ENCODE data around the gene ADIPOR1. TPM values are rescaled to one million over a fixed set of nuclear protein-coding genes. Genes with fewer than 3 reads are reported as not detected.

Gene ADIPOR1
- total RNA-seq, 4 donors from 2014 or later = 62.2 to 91.6 (median 68.7) TPM

DNA sequence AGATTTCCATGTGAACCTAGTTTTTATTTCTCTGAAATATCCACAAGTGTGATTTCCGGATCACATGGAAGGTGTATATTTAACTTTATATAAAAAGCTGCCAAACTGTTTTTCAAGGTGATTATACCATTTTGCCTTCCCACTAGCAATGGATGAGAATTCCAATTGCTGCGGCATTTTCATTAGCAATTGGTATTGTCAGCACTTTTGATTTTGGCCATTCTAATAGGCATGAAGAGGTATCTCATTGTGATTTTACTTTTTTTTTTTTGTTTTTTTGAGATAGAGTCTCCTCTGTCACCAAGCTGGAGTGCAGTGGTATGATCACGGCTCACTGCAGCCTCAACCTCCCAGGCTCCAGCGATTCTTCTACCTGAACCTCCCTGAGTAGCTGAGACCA lies 13.9 kb upstream of the ADIPOR1 start:
- Histone ChIP-seq H3K9me3 (no peaks in the 10 kb centered on the region), H3K36me3 (no peaks in the 10 kb centered on the region), H3K4me3 (no peak overlapping the region), H3K27ac (no peak overlapping the region), H3K4me1 (peaks cover 0 to 20% (median 0%) of the 10 kb centered on the region in 3 donors), H3K27me3 (peaks cover 8% of the 10 kb centered on the region)
- no peak for ATAC-seq
- 50 to 57% methylated on average over 3 to 4 of the region's 4 CpGs for WGBS, 2 donors (ENCODE audit: low coverage in 1 of 2)
- TF ChIP-seq EP300 (IDR thresholded peaks at IDR 0.05) (no peak), POLR2A (IDR thresholded peaks at IDR 0.05) (no peak), POLR2AphosphoS5 (IDR thresholded peaks at IDR 0.05) (no peak)
- TF ChIP-seq, protein P1, sequence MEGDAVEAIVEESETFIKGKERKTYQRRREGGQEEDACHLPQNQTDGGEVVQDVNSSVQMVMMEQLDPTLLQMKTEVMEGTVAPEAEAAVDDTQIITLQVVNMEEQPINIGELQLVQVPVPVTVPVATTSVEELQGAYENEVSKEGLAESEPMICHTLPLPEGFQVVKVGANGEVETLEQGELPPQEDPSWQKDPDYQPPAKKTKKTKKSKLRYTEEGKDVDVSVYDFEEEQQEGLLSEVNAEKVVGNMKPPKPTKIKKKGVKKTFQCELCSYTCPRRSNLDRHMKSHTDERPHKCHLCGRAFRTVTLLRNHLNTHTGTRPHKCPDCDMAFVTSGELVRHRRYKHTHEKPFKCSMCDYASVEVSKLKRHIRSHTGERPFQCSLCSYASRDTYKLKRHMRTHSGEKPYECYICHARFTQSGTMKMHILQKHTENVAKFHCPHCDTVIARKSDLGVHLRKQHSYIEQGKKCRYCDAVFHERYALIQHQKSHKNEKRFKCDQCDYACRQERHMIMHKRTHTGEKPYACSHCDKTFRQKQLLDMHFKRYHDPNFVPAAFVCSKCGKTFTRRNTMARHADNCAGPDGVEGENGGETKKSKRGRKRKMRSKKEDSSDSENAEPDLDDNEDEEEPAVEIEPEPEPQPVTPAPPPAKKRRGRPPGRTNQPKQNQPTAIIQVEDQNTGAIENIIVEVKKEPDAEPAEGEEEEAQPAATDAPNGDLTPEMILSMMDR (IDR thresholded peaks at IDR 0.05) = no peak

DNA sequence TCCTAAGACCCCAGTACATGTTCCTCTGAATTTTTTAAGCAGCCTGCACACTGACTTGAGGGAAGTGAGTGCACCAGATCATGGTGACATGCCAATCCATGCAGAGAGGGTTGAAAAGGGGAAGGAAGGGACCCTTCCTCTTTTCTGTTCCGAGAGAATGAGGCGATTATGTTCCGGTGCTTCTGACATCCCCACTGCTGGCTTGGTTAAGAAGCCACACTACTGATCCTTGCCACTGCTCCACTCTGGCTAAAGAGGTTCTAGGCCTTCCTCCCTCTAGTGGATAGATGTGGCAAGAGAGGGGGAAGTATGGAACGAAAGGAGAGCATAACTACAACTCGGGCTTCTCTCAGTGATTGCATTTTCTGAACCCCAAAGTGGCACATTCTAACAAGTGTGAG lies 10.8 kb upstream of the ADIPOR1 start:
- ATAC-seq = peak; percentile 50
- TF ChIP-seq EP300 (IDR thresholded peaks at IDR 0.05) = no peak
- TF ChIP-seq, protein P1 (IDR thresholded peaks at IDR 0.05) = peak in 3 of 4 experiments; percentile 54 to 62 (median 59)
- Histone ChIP-seq H3K36me3 (peaks cover 0 to 16% of the 10 kb centered on the region in 2 donors), H3K9me3 (no peaks in the 10 kb centered on the region), H3K27ac (peak overlapping the region in 2 of 4 donors; percentile 0 to 9), H3K27me3 (no peaks in the 10 kb centered on the region), H3K4me3 (no peak overlapping the region), H3K4me1 (peaks cover 0 to 36% (median 7%) of the 10 kb centered on the region in 3 donors)
- WGBS, 2 donors (ENCODE audit: low coverage in 1 of 2) = 38% methylated on average over 5 of the region's 5 CpGs; no CpG with 5 or more reads in 1 of the 2 donors

DNA sequence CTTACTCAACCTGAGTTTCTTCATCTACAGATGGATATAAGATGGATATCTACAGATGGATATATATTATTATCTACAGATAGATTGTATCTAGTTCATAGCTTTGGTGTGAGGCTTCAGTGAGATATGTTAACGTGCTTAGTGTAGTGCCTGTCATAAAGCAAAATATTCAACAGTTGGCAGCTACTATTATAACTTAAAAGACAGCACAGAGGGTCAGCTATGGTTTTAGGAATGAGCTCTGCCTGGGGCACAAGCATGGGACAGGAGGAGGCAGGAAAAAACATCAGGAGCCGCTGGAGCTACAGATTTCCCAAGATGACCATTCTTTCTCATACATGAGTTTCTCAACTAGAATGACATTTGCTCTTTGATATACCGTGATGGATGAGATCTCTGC lies 10.2 kb upstream of the ADIPOR1 start:
- no peak for TF ChIP-seq POLR2AphosphoS5 (IDR thresholded peaks at IDR 0.05)
- TF ChIP-seq POLR2A (IDR thresholded peaks at IDR 0.05) = no peak
- TF ChIP-seq, protein P1 (IDR thresholded peaks at IDR 0.05) = no peak
- no peak for TF ChIP-seq EP300 (IDR thresholded peaks at IDR 0.05)
- no peak for ATAC-seq
- H3K27me3 ChIP-seq = no peaks in the 10 kb centered on the region
- peak overlapping the region in 3 of 4 donors; percentile 95 to 97 (median 96) for H3K27ac ChIP-seq
- peaks cover 0 to 36% (median 7%) of the 10 kb centered on the region in 3 donors for H3K4me1 ChIP-seq
- WGBS, 2 donors (ENCODE audit: low coverage in 1 of 2) = 71 to 87% methylated on average over 2 to 3 of the region's 3 CpGs
- peak overlapping the region in 1 of 2 donors; percentile 95 for H3K4me3 ChIP-seq
- H3K36me3 ChIP-seq = peaks cover 0 to 21% of the 10 kb centered on the region in 2 donors
- no peaks in the 10 kb centered on the region for H3K9me3 ChIP-seq

DNA sequence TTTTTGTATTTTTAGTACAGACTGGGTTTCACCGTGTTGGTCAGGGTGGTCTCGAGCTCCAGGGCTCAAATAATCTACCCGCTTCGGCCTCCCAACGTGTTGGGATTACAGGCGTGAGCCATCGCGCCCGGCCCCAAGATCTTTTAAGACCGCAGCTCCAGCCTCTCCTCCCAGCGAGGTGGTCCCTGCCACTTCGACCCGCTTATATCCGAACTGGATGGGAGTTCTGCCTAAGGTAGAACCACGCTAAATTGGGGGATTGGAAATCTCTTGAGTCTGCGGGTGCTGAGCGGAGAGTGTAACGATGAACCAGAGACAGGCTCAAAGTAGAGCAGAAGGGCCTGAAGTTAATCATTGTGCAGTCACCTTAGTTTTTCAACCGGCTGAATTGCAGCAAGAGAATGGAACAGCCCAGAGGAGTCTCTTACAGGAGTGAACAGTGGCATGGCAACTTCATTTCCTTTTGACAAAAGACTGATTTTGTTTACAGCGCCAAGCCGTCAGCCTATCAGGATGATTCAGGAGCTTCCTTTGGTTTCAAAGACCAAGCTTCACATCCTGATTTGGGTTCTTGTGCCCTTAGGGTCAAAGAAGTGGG lies 9.7 kb upstream of the ADIPOR1 start:
- H3K4me3 ChIP-seq = peak overlapping the region; percentile 50 to 95
- no peaks in the 10 kb centered on the region for H3K9me3 ChIP-seq
- no peaks in the 10 kb centered on the region for H3K27me3 ChIP-seq
- WGBS, 2 donors (ENCODE audit: low coverage in 1 of 2) = 6 to 15% methylated on average over 4 to 16 of the region's 21 CpGs
- TF ChIP-seq, protein P1 (IDR thresholded peaks at IDR 0.05) = no peak
- no peak for TF ChIP-seq EP300 (IDR thresholded peaks at IDR 0.05)
- ATAC-seq = peak; percentile 4
- H3K27ac ChIP-seq = peak overlapping the region; percentile 56 to 97 (median 96)
- peaks cover 0 to 36% (median 7%) of the 10 kb centered on the region in 3 donors for H3K4me1 ChIP-seq
- H3K36me3 ChIP-seq = peaks cover 0 to 27% of the 10 kb centered on the region in 2 donors
